Keratinocyte (primary cell): ENCODE measurements around the gene MT1E. TPM values are rescaled to one million over a fixed set of nuclear protein-coding genes. Genes with fewer than 3 reads are reported as not detected.

Source experiments
- DNase-seq: peaks from one replicate; pipeline ENCODE4 v3.0.0-alpha.2; 2011; ENCODE audit warnings: low read depth, missing footprints, low spot score
- FAIRE-seq: peaks from 2 replicates; lab custom pipeline; 2011; peaks lifted over from hg19 to GRCh38; lab: Jason Lieb, UNC
- H2AFZ ChIP-seq: 2 replicates; pipeline ENCODE4 v1.6.0; 2012; ENCODE audit warnings: low read length, control low read depth, inconsistent platforms; ENCODE audit not compliant: control insufficient read depth
- H3K27ac ChIP-seq: 2 replicates; pipeline ENCODE4 v1.5.1; 2011; ENCODE audit warnings: low read length; ENCODE audit not compliant: control insufficient read depth, insufficient read depth
- H3K27me3 ChIP-seq: 3 replicates; pipeline ENCODE4 v1.6.0; 2011; ENCODE audit warnings: low read length; ENCODE audit not compliant: control insufficient read depth, insufficient read depth; ENCODE audit errors: extremely low read depth
- H3K36me3 ChIP-seq, 2 experiments: 2 replicates in 1 of 2; 3 replicates in 1 of 2; pipeline ENCODE4 v1.5.1; 2011; ENCODE audit warnings: low read length in 2 of 2, mild to moderate bottlenecking in 1 of 2; ENCODE audit not compliant: control insufficient read depth in 2 of 2, insufficient read depth in 2 of 2; ENCODE audit errors: extremely low read depth in 1 of 2
- H3K4me1 ChIP-seq: 3 replicates; pipeline ENCODE4 v1.5.1; 2011; ENCODE audit warnings: low read length; ENCODE audit not compliant: control insufficient read depth, insufficient read depth; ENCODE audit errors: extremely low read depth
- H3K4me2 ChIP-seq: 3 replicates; pipeline ENCODE4 v1.6.0; 2011; ENCODE audit warnings: low read depth, low read length; ENCODE audit not compliant: control insufficient read depth, insufficient read depth; ENCODE audit errors: extremely low read depth
- H3K4me3 ChIP-seq, 3 experiments: fragments of 200-600 bp in 1 of 3; sonication (generic) in 1 of 3; 2 replicates in 2 of 3; 3 replicates in 1 of 3; pipeline ENCODE4 v1.5.1; 2011 to 2016; ENCODE audit warnings: low read length in 3 of 3, mild to moderate bottlenecking in 3 of 3, control low read depth in 2 of 3, inconsistent platforms in 1 of 3, low read depth in 1 of 3, mixed read lengths in 1 of 3, mixed run types in 1 of 3, moderate library complexity in 1 of 3; ENCODE audit not compliant: control insufficient read depth in 2 of 3, insufficient read depth in 2 of 3; ENCODE audit errors: extremely low read depth in 1 of 3
- H3K79me2 ChIP-seq: 2 replicates; pipeline ENCODE4 v1.6.0; 2012; ENCODE audit warnings: low read length; ENCODE audit not compliant: control insufficient read depth, insufficient read depth
- H3K9ac ChIP-seq: 3 replicates; pipeline ENCODE4 v1.6.0; 2011; ENCODE audit warnings: low read length; ENCODE audit not compliant: control insufficient read depth, insufficient read depth; ENCODE audit errors: extremely low read depth
- H3K9me1 ChIP-seq: 3 replicates; pipeline ENCODE4 v1.6.0; 2011; ENCODE audit warnings: low read length; ENCODE audit not compliant: control insufficient read depth, insufficient read depth; ENCODE audit errors: extremely low read depth
- H3K9me3 ChIP-seq: 2 replicates; pipeline ENCODE4 v1.5.1; 2012; ENCODE audit warnings: low read depth, low read length; ENCODE audit not compliant: control insufficient read depth
- H4K20me1 ChIP-seq: 3 replicates; pipeline ENCODE4 v1.6.0; 2011; ENCODE audit warnings: low read length; ENCODE audit not compliant: control insufficient read depth, insufficient read depth; ENCODE audit errors: extremely low read depth
- EZH2 ChIP-seq: IDR thresholded peaks from one replicate; pipeline ENCODE4 v1.6.1; 2012; ENCODE audit warnings: inconsistent platforms, mild to moderate bottlenecking, low read length, moderate library complexity
- dilution Hi-C: fragments of 300-500 bp; cut with MboI; formaldehyde crosslinking; loops from one replicate; pipeline ENCODE4 v1.7.0; 2020; ENCODE audit warnings: low sequenced_read_pairs; ENCODE audit not compliant: extremely low pct_ligation_motif_present
- polyA plus RNA-seq, 5 experiments: library from polyadenylated mRNA; depleted of rRNA in 3 of 5; stranded (reverse) in 3 of 5; stranded (forward) in 1 of 5; unstranded in 1 of 5; fragments of >200 nt; gene quantifications; 1 replicate in 1 of 5; 2 replicates in 3 of 5; 3 replicates in 1 of 5; pipeline versions ENCODE4 v1.2.1 to v1.2.3, GENCODE V29; 2011 to 2012; ENCODE audit warnings: missing spikeins in 2 of 5, low read depth in 1 of 5, low replicate concordance in 1 of 5
- TF ChIP-seq, protein P1 (sequence below), 3 experiments: IDR thresholded peaks in 1 of 3; conservative IDR thresholded peaks in 1 of 3; optimal IDR thresholded peaks in 1 of 3; 2 replicates in 2 of 3; 3 replicates in 1 of 3; pipeline versions ENCODE3 to v1.5.1; 2011; ENCODE audit warnings: low read length in 3 of 3, mild to moderate bottlenecking in 3 of 3, moderate library complexity in 2 of 3, control low read depth in 1 of 3, inconsistent platforms in 1 of 3; ENCODE audit not compliant: insufficient read depth in 2 of 3; ENCODE audit errors: extremely low read depth in 1 of 3

The MT1E gene
- polyA plus RNA-seq, 1 donor (not counting 4 experiments of a cell fraction or from before 2014, with no cell fraction given) = 394 TPM

DNA sequence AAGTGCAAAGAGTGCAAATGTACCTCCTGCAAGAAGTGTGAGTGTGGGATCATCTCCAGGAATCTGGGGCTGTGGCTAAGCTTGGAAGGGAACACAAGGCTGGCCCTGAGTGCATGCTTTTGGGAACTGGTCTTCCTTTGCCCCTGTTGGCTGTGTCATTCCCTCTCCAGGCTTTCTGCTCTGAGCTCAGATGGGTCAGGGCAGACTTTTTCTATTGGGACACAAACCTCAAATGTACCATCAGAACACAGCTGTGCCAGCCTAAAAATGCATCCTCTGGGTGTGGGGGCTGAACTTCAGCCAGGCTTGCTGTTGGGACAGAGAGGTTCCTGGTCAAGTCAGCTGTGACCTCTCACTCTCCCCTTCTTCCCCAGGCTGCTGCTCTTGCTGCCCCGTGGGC is 27.0 kb downstream of the MT1E start:
- DNase-seq (no peak), FAIRE-seq (no peak)
- Histone ChIP-seq H3K4me3 (no peak overlapping the region), H3K27ac (no peak overlapping the region), H2AFZ (no peak overlapping the region), H3K36me3 (no peaks in the 10 kb centered on the region), H4K20me1 (no peaks in the 10 kb centered on the region), H3K4me1 (peaks cover 16% of the 10 kb centered on the region), H3K27me3 (peaks cover 5% of the 10 kb centered on the region), H3K9me1 (no peaks in the 10 kb centered on the region), H3K4me2 (no peak overlapping the region), H3K79me2 (no peaks in the 10 kb centered on the region), H3K9me3 (no peaks in the 10 kb centered on the region), H3K9ac (no peak overlapping the region)
- dilution Hi-C loops = no loop called here
- TF ChIP-seq EZH2 = no peak
- TF ChIP-seq, protein P1, sequence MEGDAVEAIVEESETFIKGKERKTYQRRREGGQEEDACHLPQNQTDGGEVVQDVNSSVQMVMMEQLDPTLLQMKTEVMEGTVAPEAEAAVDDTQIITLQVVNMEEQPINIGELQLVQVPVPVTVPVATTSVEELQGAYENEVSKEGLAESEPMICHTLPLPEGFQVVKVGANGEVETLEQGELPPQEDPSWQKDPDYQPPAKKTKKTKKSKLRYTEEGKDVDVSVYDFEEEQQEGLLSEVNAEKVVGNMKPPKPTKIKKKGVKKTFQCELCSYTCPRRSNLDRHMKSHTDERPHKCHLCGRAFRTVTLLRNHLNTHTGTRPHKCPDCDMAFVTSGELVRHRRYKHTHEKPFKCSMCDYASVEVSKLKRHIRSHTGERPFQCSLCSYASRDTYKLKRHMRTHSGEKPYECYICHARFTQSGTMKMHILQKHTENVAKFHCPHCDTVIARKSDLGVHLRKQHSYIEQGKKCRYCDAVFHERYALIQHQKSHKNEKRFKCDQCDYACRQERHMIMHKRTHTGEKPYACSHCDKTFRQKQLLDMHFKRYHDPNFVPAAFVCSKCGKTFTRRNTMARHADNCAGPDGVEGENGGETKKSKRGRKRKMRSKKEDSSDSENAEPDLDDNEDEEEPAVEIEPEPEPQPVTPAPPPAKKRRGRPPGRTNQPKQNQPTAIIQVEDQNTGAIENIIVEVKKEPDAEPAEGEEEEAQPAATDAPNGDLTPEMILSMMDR (optimal IDR thresholded peaks at IDR 0.05 in 1 of 3, IDR thresholded peaks at IDR 0.05 in 1 of 3, conservative IDR thresholded peaks at IDR 0.05 in 1 of 3; ENCODE audit: extremely low read depth in 1 of 3, insufficient read depth in 2 of 3, low read length in 3 of 3) = no peak

DNA sequence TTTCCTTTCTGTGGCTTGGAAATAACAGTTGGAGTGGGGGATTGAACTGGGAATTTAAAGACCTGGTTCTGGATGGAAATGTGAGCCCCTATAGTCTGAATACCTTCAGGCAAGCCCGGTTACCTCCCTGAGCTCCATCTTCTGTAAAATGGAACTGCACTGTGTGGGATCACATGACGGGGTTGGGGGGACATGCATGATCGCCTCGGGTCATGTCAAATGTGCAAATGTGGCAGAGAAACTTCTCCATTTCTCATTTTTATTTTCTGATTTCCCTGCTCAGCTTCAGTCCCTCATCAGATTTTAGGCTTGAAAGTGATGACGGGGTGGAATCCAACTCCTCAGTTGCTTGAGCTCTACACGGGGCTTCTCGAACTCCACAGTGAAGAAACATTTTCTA is 27.6 kb downstream of the MT1E start:
- no peak overlapping the region for H3K4me3 ChIP-seq
- TF ChIP-seq EZH2 = no peak
- TF ChIP-seq, protein P1 (optimal IDR thresholded peaks at IDR 0.05 in 1 of 3, IDR thresholded peaks at IDR 0.05 in 1 of 3, conservative IDR thresholded peaks at IDR 0.05 in 1 of 3; ENCODE audit: extremely low read depth in 1 of 3, insufficient read depth in 2 of 3, low read length in 3 of 3) = no peak
- DNase-seq = no peak
- H3K9ac ChIP-seq = no peak overlapping the region
- H3K79me2 ChIP-seq = no peaks in the 10 kb centered on the region
- H3K9me1 ChIP-seq = no peaks in the 10 kb centered on the region
- H3K4me1 ChIP-seq = peaks cover 20% of the 10 kb centered on the region
- peaks cover 7% of the 10 kb centered on the region for H3K27me3 ChIP-seq
- H3K36me3 ChIP-seq = no peaks in the 10 kb centered on the region
- dilution Hi-C loops = no loop called here
- H3K9me3 ChIP-seq = no peaks in the 10 kb centered on the region
- no peak overlapping the region for H3K27ac ChIP-seq
- no peaks in the 10 kb centered on the region for H4K20me1 ChIP-seq
- no peak for FAIRE-seq
- no peak overlapping the region for H2AFZ ChIP-seq
- no peak overlapping the region for H3K4me2 ChIP-seq
